ENCODE measurements around the gene IFT80.

- TF ChIP-seq CTCF (IDR thresholded peaks at IDR 0.05) (peak; percentile 59), EZH2 (IDR thresholded peaks at IDR 0.05; ENCODE audit: borderline replicate concordance, insufficient read depth, low read depth, low read length, poor library complexity, severe bottlenecking) (no peak)
These were observed 55.9 kb downstream of the IFT80 start for GRCh38 chr3:160343132-160343531.
